RWPE2 (cell line): ENCODE measurements around the gene MRPL1.

Experiments
- ATAC-seq: fragments of 200-7000 bp; cut with Tn5 transposase; 3 replicates; pipeline ENCODE4 v1.9.1; 2021; ENCODE audit warnings: low read depth
- DNase-seq: peaks from one replicate; pipeline ENCODE4 v3.0.0-alpha.2; 2020; ENCODE audit warnings: low spot score
- H3K27ac ChIP-seq: fragments of 450-650 bp; 2 replicates; pipeline ENCODE4 v1.5.1; 2017; ENCODE audit warnings: mild to moderate bottlenecking; ENCODE audit not compliant: poor library complexity, severe bottlenecking
- H3K27me3 ChIP-seq: fragments of 250-450 bp; sonication (Bioruptor Pico); 2 replicates; pipeline ENCODE4 v1.5.1; 2021; ENCODE audit warnings: mild to moderate bottlenecking, moderate library complexity; ENCODE audit not compliant: insufficient read depth, poor library complexity, severe bottlenecking
- H3K36me3 ChIP-seq: fragments of 250-450 bp; sonication (Bioruptor Pico); 2 replicates; pipeline ENCODE4 v1.5.1; 2020; ENCODE audit warnings: low read depth, mild to moderate bottlenecking, moderate library complexity
- H3K4me1 ChIP-seq: fragments of 250-450 bp; sonication (Bioruptor Pico); 2 replicates; pipeline ENCODE4 v1.5.1; 2021; ENCODE audit warnings: mild to moderate bottlenecking, moderate library complexity; ENCODE audit not compliant: insufficient read depth, poor library complexity, severe bottlenecking
- H3K4me3 ChIP-seq: fragments of 250-450 bp; sonication (Bioruptor Pico); 2 replicates; pipeline ENCODE4 v1.5.1; 2021; ENCODE audit warnings: mild to moderate bottlenecking, moderate library complexity; ENCODE audit not compliant: severe bottlenecking
- H3K9me3 ChIP-seq: fragments of 250-450 bp; sonication (Bioruptor Pico); 2 replicates; pipeline ENCODE4 v1.5.1; 2021; ENCODE audit warnings: mild to moderate bottlenecking, moderate library complexity; ENCODE audit not compliant: severe bottlenecking
- TF ChIP-seq, protein P1 (sequence below): fragments of 450-650 bp; IDR thresholded peaks from one replicate; pipeline ENCODE4 v1.5.1; 2017; ENCODE audit warnings: mild to moderate bottlenecking, moderate library complexity; ENCODE audit not compliant: poor library complexity, severe bottlenecking

MRPL1 gene

GRCh38 chr4:77865259-77865658 lies 2.6 kb downstream of the MRPL1 start:
- peaks cover 8% of the 10 kb centered on the region; the same call in 1 of the 2 replicates for H3K36me3 ChIP-seq
- H3K9me3 ChIP-seq: no peaks in the 10 kb centered on the region

GRCh38 chr4:77872723-77873445 lies 10.3 kb downstream of the MRPL1 start:
- TF ChIP-seq, protein P1, sequence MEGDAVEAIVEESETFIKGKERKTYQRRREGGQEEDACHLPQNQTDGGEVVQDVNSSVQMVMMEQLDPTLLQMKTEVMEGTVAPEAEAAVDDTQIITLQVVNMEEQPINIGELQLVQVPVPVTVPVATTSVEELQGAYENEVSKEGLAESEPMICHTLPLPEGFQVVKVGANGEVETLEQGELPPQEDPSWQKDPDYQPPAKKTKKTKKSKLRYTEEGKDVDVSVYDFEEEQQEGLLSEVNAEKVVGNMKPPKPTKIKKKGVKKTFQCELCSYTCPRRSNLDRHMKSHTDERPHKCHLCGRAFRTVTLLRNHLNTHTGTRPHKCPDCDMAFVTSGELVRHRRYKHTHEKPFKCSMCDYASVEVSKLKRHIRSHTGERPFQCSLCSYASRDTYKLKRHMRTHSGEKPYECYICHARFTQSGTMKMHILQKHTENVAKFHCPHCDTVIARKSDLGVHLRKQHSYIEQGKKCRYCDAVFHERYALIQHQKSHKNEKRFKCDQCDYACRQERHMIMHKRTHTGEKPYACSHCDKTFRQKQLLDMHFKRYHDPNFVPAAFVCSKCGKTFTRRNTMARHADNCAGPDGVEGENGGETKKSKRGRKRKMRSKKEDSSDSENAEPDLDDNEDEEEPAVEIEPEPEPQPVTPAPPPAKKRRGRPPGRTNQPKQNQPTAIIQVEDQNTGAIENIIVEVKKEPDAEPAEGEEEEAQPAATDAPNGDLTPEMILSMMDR: no peak
- H3K27ac ChIP-seq: no peak overlapping the region
- no peak for ATAC-seq
- peaks cover 57% of the 10 kb centered on the region for H3K36me3 ChIP-seq
- H3K27me3 ChIP-seq: no peaks in the 10 kb centered on the region
- no peaks in the 10 kb centered on the region for H3K4me1 ChIP-seq
- no peak for DNase-seq
- H3K4me3 ChIP-seq: no peak overlapping the region
- no peaks in the 10 kb centered on the region for H3K9me3 ChIP-seq

More at GRCh38 chr4:77865259-77865658, 2.6 kb downstream of the MRPL1 start:
- ATAC-seq (no peak), DNase-seq (no peak)
- Histone ChIP-seq H3K4me1 (peaks cover 13% of the 10 kb centered on the region), H3K27me3 (no peaks in the 10 kb centered on the region), H3K27ac (no peak overlapping the region), H3K4me3 (no peak overlapping the region)
- TF ChIP-seq, protein P1: no peak

DNA sequence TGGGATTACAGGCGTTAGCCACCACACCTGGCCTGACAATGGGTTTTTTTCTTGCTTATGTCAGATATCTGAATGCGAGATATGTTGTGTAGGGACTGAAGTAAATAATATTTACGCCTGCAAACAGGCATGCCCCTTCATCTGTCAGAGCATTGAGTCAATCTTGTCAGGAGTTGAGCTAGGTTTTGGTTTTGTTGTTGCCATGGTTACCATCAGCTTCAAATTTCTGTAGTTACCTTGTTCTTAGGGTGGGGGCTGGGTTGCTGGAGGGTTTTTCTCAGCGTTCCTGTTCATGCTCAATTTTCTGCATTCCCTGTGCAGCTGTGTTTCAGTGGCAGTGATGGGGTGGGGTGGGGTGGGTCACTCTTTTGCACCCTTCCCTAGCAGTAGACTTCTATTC lies 14.5 kb downstream of the MRPL1 start:
- Histone ChIP-seq H3K27ac (no peak overlapping the region), H3K4me3 (no peak overlapping the region), H3K36me3 (peaks cover 44% of the 10 kb centered on the region), H3K4me1 (peaks cover 21% of the 10 kb centered on the region), H3K27me3 (no peaks in the 10 kb centered on the region), H3K9me3 (no peaks in the 10 kb centered on the region)
- DNase-seq: no peak
- ATAC-seq: no peak
- TF ChIP-seq, protein P1: no peak

DNA sequence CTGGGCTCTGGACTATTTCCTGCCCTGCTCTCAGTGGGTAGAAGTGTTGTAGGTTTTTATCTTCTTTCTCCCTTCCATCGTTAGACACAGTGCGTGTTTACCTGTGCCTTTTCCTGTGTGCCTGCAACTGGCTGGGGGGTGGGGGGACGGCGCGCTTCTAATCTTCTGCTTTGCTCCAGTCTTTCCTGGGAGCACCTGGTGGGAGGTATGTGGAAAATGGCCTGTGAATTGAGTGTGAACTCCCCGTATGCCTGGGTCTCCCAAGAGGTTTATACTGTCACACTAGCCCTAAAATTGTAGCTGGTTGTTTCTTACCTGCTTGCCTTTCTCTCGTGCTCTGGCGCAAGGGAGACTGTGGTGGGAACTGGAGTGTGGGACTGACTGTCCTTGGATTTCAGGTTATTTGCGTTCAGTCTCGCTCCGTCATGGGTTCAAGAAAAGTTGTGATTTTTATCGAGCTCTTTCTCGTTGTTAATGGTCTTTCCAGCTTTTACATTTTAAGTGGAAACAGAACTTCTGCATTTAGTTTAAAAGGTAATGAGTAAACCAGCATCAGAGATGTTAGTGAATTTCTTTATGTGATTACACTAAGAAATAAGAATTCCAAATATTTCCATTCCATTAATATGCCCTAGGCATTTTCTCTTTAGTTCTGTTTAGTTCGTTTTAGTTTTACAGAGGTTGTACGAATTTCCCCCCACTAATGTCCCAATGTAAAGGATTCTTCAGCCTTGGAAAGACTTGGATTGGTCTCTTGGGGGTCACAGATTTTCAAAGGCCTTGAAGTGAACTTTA lies 15.3 kb downstream of the MRPL1 start:
- ATAC-seq (no peak), DNase-seq (no peak)
- Histone ChIP-seq H3K27ac (no peak overlapping the region), H3K4me3 (no peak overlapping the region), H3K36me3 (peaks cover 43% of the 10 kb centered on the region), H3K9me3 (no peaks in the 10 kb centered on the region), H3K4me1 (peaks cover 28% of the 10 kb centered on the region), H3K27me3 (no peaks in the 10 kb centered on the region)
- TF ChIP-seq, protein P1: no peak
